ENCODE measurements around the gene LRBA.

LRBA gene

DNA sequence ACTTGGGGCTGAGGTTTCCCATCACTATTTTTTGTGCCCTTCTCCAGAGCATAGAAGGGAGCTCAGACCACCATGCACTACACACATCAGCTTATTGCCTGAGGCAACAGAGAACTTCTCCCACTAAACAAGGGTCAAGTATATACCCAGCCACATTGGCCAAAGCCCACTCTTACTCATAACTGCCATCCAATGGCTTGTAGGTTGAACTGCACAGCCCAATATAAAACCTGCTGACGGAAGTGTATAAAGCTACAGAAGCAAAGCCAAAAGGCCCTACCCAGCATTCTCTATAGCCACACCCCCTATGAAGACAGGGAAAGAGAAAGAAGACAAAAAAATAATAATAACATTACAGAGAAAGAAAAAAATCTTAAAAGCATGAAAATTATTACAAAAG lies 139.7 kb downstream of the LRBA start:
- no peak for DNase-seq (ENCODE audit: low spot score)
- in situ Hi-C loops (cut with MboI; ENCODE audit: low pct_unique_long_range_greater_than_20kb, low sequenced_read_pairs, unreplicated experiment) = no loop called here
- no peak for TF ChIP-seq CTCF (IDR thresholded peaks at IDR 0.05; ENCODE audit: extremely low read depth, insufficient read depth, missing control alignments)

DNA sequence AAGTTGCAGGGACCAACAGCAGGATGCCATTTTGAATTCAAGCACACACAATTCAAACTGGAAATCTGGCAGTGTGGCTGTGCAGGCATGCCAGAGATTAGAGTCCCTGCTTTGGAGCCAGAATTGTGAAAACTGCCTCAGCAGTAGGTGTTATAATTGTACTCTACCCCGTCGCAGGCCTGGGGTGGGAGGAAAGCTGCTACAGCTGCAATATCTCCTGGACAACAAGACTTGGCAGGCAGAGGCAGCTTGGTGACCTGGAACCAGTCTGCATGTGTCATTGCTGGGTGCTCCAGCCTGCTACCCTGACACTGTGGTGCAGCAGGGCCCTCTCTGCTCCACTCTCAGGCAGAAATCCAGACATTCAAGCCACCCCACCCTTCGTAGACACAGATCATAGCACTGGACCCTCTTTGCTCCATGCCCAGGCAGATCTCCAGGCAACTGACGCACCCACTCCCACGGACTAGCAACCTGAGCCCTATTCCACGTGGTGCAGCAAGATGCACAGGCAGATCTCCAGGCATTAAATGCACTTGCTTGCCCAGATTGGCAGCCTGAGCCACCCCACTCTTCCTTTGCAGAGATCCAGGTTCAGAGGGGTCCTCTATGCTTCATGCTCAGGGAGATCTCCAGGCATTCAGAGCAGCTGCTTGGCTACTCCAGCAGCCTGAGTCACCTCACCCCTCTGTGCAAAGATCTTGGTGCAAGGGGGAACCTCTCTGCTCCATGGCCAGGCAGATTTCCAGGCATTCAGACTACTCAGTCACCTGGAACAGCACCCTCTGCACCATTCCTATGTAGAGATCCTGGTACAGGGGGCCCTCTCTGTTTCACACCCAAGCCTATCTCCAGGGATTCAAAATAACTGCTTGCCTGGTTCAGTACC lies 140.5 kb downstream of the LRBA start:
- TF ChIP-seq CTCF (IDR thresholded peaks at IDR 0.05; ENCODE audit: extremely low read depth, insufficient read depth, missing control alignments) = no peak
- in situ Hi-C loops (cut with MboI; ENCODE audit: low pct_unique_long_range_greater_than_20kb, low sequenced_read_pairs, unreplicated experiment) = loop anchor here (25.0 kb wide), 1 partner anchor 887 kb away; no protein-coding TSS in a partner anchor
- no peak for DNase-seq (ENCODE audit: low spot score)

DNA sequence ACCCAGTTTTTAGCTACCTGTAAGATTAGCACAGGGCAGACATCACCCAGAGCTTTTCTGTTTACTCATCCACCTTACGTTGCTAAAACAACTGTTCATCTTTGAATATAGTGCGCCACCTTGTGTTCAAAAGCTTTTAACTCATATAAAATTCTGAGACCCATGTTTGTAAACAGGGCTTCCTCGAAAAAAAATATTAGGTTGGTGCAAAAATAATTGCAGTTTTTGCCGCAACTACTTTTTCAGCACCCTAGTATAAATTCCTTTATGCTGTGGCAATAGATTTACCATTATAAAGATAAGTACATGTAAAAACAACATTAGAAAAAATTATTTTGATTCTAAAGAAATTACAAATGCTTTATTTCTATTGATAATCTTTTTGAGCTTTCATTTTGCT lies 147.9 kb downstream of the LRBA start:
- TF ChIP-seq CTCF (IDR thresholded peaks at IDR 0.05; ENCODE audit: extremely low read depth, insufficient read depth, missing control alignments) = peak; percentile 48

DNA sequence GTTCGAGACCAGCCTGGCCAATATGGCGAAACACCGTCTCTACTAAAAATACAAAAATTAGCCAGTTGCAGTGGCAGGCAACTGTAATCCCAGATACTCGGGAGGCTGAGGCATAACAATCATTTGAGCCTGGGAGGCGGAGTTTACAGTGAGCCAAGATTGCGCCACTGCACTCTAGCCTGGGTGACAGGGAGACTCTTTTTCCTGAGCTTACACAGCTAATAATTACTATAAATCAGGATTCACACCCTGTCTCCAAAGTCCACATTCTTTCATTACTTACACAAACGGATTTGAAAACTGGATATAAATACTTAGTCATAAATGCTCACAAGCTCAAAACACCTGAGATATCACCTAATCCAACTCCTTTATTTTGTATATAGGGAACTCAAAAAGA lies 151.6 kb downstream of the LRBA start:
- TF ChIP-seq CTCF (IDR thresholded peaks at IDR 0.05; ENCODE audit: extremely low read depth, insufficient read depth, missing control alignments) = no peak
- DNase-seq (ENCODE audit: low spot score) = no peak
- in situ Hi-C loops (cut with MboI; ENCODE audit: low pct_unique_long_range_greater_than_20kb, low sequenced_read_pairs, unreplicated experiment) = loop anchor here (10.0 to 25.0 kb wide), 2 partner anchors 579 to 876 kb away; no protein-coding TSS in a partner anchor

More for the DNA sequence above, 147.9 kb downstream of the LRBA start:
- in situ Hi-C loops (cut with MboI; ENCODE audit: low pct_unique_long_range_greater_than_20kb, low sequenced_read_pairs, unreplicated experiment) = loop anchor here (10.0 to 25.0 kb wide), 2 partner anchors 582 to 880 kb away; no protein-coding TSS in a partner anchor
- DNase-seq (ENCODE audit: low spot score) = peak; percentile 66

GRCh38 chr4:150862829-150863228 lies 152.3 kb downstream of the LRBA start:
- no peak for TF ChIP-seq CTCF (IDR thresholded peaks at IDR 0.05; ENCODE audit: extremely low read depth, insufficient read depth, missing control alignments)
- DNase-seq (ENCODE audit: low spot score) = no peak
- in situ Hi-C loops (cut with MboI; ENCODE audit: low pct_unique_long_range_greater_than_20kb, low sequenced_read_pairs, unreplicated experiment) = loop anchor here (10.0 to 25.0 kb wide), 2 partner anchors 578 to 876 kb away; no protein-coding TSS in a partner anchor

DNA sequence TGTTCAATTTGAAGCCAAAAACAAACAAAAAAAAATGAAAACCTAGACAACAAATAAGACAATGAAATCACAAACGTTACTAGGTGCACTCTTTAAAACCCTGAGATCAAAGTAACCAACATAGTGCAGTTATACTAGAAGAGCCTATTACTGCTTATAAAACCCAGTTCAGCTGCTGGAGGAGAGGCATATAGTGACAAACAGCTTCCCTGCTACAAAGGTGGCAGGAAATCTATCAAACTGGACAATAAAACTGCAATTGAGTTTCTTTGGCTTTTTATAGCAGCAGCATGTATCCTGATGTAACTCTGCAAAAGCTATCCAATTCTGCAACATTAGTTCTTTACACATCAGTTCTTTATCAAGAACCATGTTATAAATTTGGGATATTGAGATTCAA lies 155.6 kb downstream of the LRBA start:
- no peak for TF ChIP-seq CTCF (IDR thresholded peaks at IDR 0.05; ENCODE audit: extremely low read depth, insufficient read depth, missing control alignments)
- DNase-seq (ENCODE audit: low spot score) = no peak
- in situ Hi-C loops (cut with MboI; ENCODE audit: low pct_unique_long_range_greater_than_20kb, low sequenced_read_pairs, unreplicated experiment) = loop anchor here (25.0 kb wide), 1 partner anchor 872 kb away; no protein-coding TSS in a partner anchor

All from GM13977 (cell line).